Stimulated activated CD8-positive, alpha-beta memory T cell treated with anti-CD3 and anti-CD28 coated beads, Interleukin-15, amount 100 ng/mL, for 1 hour (primary cell): Measurements from ENCODE around the gene INHBC.

Experiments used
- DNase-seq: peaks from one replicate; pipeline ENCODE4 v3.0.0-alpha.2; 2020; ENCODE audit warnings: low read depth

INHBC gene

GRCh38 chr12:57454566-57455373, 20.2 kb downstream of the INHBC start, which contains the start of gene INHBE:
INHBE (plus strand) TSS chr12:57455307; CDS start chr12:57455537, 230 bp downstream.
- no peak for DNase-seq

GRCh38 chr12:57455374-57456144, 21.0 kb downstream of the INHBC start:
- no peak for DNase-seq

GRCh38 chr12:57456145-57456700, 21.6 kb downstream of the INHBC start:
- no peak for DNase-seq

- DNase-seq = no peak
Measured at GRCh38 chr12:57456737-57457490, 22.3 kb downstream of the INHBC start.

GRCh38 chr12:57458665-57459054, 24.1 kb downstream of the INHBC start:
- no peak for DNase-seq

- DNase-seq = peak; percentile 90
Measured at GRCh38 chr12:57459055-57459749, 24.6 kb downstream of the INHBC start.

GRCh38 chr12:57459750-57460467, 25.3 kb downstream of the INHBC start, which contains the start of gene GLI1:
GLI1 (plus strand) TSS chr12:57459785; CDS start chr12:57463692, 3,907 bp downstream.
- no peak for DNase-seq

GRCh38 chr12:57460468-57460784, 25.8 kb downstream of the INHBC start:
- DNase-seq = no peak

GRCh38 chr12:57460841-57461275, 26.3 kb downstream of the INHBC start:
- DNase-seq = no peak

- no peak for DNase-seq
Measured at GRCh38 chr12:57461276-57461916, 26.8 kb downstream of the INHBC start.

GRCh38 chr12:57461917-57462250, 27.3 kb downstream of the INHBC start:
- DNase-seq = no peak

- peak; percentile 78 for DNase-seq
Measured at GRCh38 chr12:57462251-57462911, 27.8 kb downstream of the INHBC start.

- no peak for DNase-seq
Measured at GRCh38 chr12:57462912-57463253, 28.3 kb downstream of the INHBC start.

GRCh38 chr12:57464569-57464968, 30.0 kb downstream of the INHBC start:
- DNase-seq = no peak

GRCh38 chr12:57465030-57465746, 30.6 kb downstream of the INHBC start:
- no peak for DNase-seq

GRCh38 chr12:57465747-57466505, 31.3 kb downstream of the INHBC start:
- DNase-seq = no peak

- no peak for DNase-seq
Measured at GRCh38 chr12:57467212-57467874, 32.8 kb downstream of the INHBC start.

- DNase-seq = no peak
Measured at GRCh38 chr12:57467915-57468314, 33.3 kb downstream of the INHBC start.
